Measurements from ENCODE around the gene TYW3.
"Not testable (repeated sequence)": the region's sequence is repeated elsewhere in the genome, so short reads cannot be mapped to it uniquely, and the experiment has no call there.

TYW3 gene

GRCh38 chr1:74755475-74755874 is 22.5 kb downstream of the TYW3 start:
- Mint-ChIP-seq H3K27ac (no peak overlapping the region), H3K4me1 (no peaks in the 10 kb centered on the region), H3K4me3 (no peak overlapping the region), H3K36me3 (ENCODE audit: low read depth) (peaks cover 90% of the 10 kb centered on the region), H3K9me3 (peaks cover 23% of the 10 kb centered on the region), H3K27me3 (ENCODE audit: low read depth) (no peaks in the 10 kb centered on the region)
- no peak for TF ChIP-seq CTCF (IDR thresholded peaks at IDR 0.05; ENCODE audit: unreplicated experiment in 3 of 3)

GRCh38 chr1:74756650-74757049 is 23.7 kb downstream of the TYW3 start:
- H3K9me3 Mint-ChIP-seq = peaks cover 23% of the 10 kb centered on the region
- H3K4me3 Mint-ChIP-seq, H3K27ac Mint-ChIP-seq: not testable (repeated sequence)

GRCh38 chr1:74763807-74764206 is 30.9 kb downstream of the TYW3 start:
- peaks cover 25% of the 10 kb centered on the region for H3K36me3 Mint-ChIP-seq (ENCODE audit: low read depth)
- no peak for TF ChIP-seq CTCF (IDR thresholded peaks at IDR 0.05; ENCODE audit: unreplicated experiment in 3 of 3)
- H3K4me3 Mint-ChIP-seq = no peak overlapping the region
- no peaks in the 10 kb centered on the region for H3K27me3 Mint-ChIP-seq (ENCODE audit: low read depth)
- H3K4me1 Mint-ChIP-seq = no peaks in the 10 kb centered on the region
- H3K27ac Mint-ChIP-seq = no peak overlapping the region
- no peaks in the 10 kb centered on the region for H3K9me3 Mint-ChIP-seq

More at GRCh38 chr1:74756650-74757049, 23.7 kb downstream of the TYW3 start:
- H3K36me3 Mint-ChIP-seq (ENCODE audit: low read depth) = peaks cover 87% of the 10 kb centered on the region
- H3K27me3 Mint-ChIP-seq (ENCODE audit: low read depth); H3K4me1 Mint-ChIP-seq: not testable (repeated sequence)

- no peak overlapping the region for H3K4me3 Mint-ChIP-seq
- H3K4me1 Mint-ChIP-seq = no peaks in the 10 kb centered on the region
- H3K27ac Mint-ChIP-seq = no peak overlapping the region
- no peaks in the 10 kb centered on the region for H3K27me3 Mint-ChIP-seq (ENCODE audit: low read depth)
- TF ChIP-seq CTCF (IDR thresholded peaks at IDR 0.05; ENCODE audit: unreplicated experiment in 3 of 3) = no peak
- no peaks in the 10 kb centered on the region for H3K9me3 Mint-ChIP-seq
- H3K36me3 Mint-ChIP-seq (ENCODE audit: low read depth) = peaks cover 7% of the 10 kb centered on the region
Measured at GRCh38 chr1:74766579-74766978, 33.6 kb downstream of the TYW3 start.

- H3K27ac Mint-ChIP-seq = no peak overlapping the region
Measured at GRCh38 chr1:74767490-74767889, 34.5 kb downstream of the TYW3 start.

GRCh38 chr1:74771913-74772515 is 39.1 kb downstream of the TYW3 start:
- peak; percentile 66 to 77 (median 68) for TF ChIP-seq CTCF (IDR thresholded peaks at IDR 0.05; ENCODE audit: unreplicated experiment in 3 of 3)
- H3K4me1 Mint-ChIP-seq = no peaks in the 10 kb centered on the region
- no peaks in the 10 kb centered on the region for H3K36me3 Mint-ChIP-seq (ENCODE audit: low read depth)
- H3K4me3 Mint-ChIP-seq = no peak overlapping the region
- no peaks in the 10 kb centered on the region for H3K27me3 Mint-ChIP-seq (ENCODE audit: low read depth)
- H3K27ac Mint-ChIP-seq = no peak overlapping the region
- no peaks in the 10 kb centered on the region for H3K9me3 Mint-ChIP-seq

More at GRCh38 chr1:74767490-74767889, 34.5 kb downstream of the TYW3 start:
- H3K4me1 Mint-ChIP-seq = no peaks in the 10 kb centered on the region
- no peaks in the 10 kb centered on the region for H3K9me3 Mint-ChIP-seq
- peaks cover 4% of the 10 kb centered on the region for H3K36me3 Mint-ChIP-seq (ENCODE audit: low read depth)
- H3K27me3 Mint-ChIP-seq (ENCODE audit: low read depth) = no peaks in the 10 kb centered on the region
- H3K4me3 Mint-ChIP-seq = no peak overlapping the region
- no peak for TF ChIP-seq CTCF (IDR thresholded peaks at IDR 0.05; ENCODE audit: unreplicated experiment in 3 of 3)

Data from nephron (organoid).